Activated B cell treated with CpG ODN at 0.5 μM for 24 hours (primary cell): ENCODE measurements around the gene ADGRG1. TPM values are rescaled to one million over a fixed set of nuclear protein-coding genes. Genes with fewer than 3 reads are reported as not detected.

ENCODE experiments used
- ATAC-seq: fragments of 200-7000 bp; cut with Tn5 transposase; one replicate; pipeline ENCODE4 v1.10.0; 2021; ENCODE audit warnings: low read depth, mild to moderate bottlenecking, moderate library complexity
- CTCF ChIA-PET: fragments of 350-600 bp; sonication (Branson Sonifier 250); formaldehyde crosslinking; loops from one replicate; lab custom pipeline; 2021; ENCODE audit warnings: antibody characterized with exemption; lab: Charles Lee
- POLR2A ChIA-PET: fragments of 350-600 bp; sonication (Branson Sonifier 250); formaldehyde crosslinking; loops from one replicate; lab custom pipeline; 2021; ENCODE audit warnings: antibody characterized with exemption; lab: Charles Lee
- DNase-seq: peaks from one replicate; pipeline ENCODE4 v3.0.0; 2022
- H3K27ac Mint-ChIP-seq: one replicate; pipeline ENCODE4 v1.8.0; 2020; ENCODE audit warnings: mixed read lengths
- H3K27me3 Mint-ChIP-seq: one replicate; pipeline ENCODE4 v1.8.0; 2021; ENCODE audit warnings: mixed read lengths
- H3K36me3 Mint-ChIP-seq: one replicate; pipeline ENCODE4 v1.8.0; 2021; ENCODE audit warnings: low read depth, mixed read lengths
- H3K4me1 Mint-ChIP-seq: one replicate; pipeline ENCODE4 v1.8.0; 2021; ENCODE audit warnings: mixed read lengths
- H3K4me3 Mint-ChIP-seq: one replicate; pipeline ENCODE4 v1.8.0; 2020; ENCODE audit warnings: mild to moderate bottlenecking, mixed read lengths
- H3K9me3 Mint-ChIP-seq: one replicate; pipeline ENCODE4 v1.8.0; 2020; ENCODE audit warnings: mixed read lengths
- intact Hi-C: fragments of 100-400 bp; cut with micrococcal nuclease; formaldehyde crosslinking; loops from one replicate; pipeline ENCODE4 v1.15.1; 2024
- total RNA-seq: library from RNA; stranded (reverse); gene quantifications from 2 replicates; pipeline ENCODE4 v1.2.3, GENCODE V29; 2022
- TF ChIP-seq, protein P1 (sequence below): fragments of 200-600 bp; IDR thresholded peaks from one replicate; pipeline ENCODE4 v1.8.0; 2022; ENCODE audit warnings: antibody characterized with exemption, mild to moderate bottlenecking

ADGRG1 gene
- total RNA-seq, 1 donor from 2014 or later: 0.13 TPM

DNA sequence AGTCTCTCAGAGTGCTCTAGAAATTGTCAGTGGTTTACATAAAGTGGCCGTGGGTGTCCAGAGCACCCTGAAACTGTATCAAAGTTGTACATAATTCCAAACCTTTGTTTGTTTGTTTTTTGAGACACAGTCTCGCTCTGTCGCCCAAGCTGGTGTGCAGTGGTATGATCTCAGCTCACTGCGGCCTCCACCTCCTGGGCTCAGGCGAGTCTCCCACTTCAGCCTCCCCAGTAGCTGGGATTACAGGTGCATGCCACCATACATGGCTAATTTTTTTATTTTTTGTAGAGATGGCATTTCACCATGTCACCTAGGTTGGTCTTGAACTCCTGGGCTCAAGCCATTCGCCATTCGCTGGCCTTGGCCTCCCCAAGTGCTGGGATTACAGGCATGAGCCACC, 24.3 kb upstream of the ADGRG1 start:
- peaks cover 12% of the 10 kb centered on the region for H3K4me1 Mint-ChIP-seq
- peaks cover 14% of the 10 kb centered on the region for H3K27me3 Mint-ChIP-seq
- H3K4me3 Mint-ChIP-seq: no peak overlapping the region
- TF ChIP-seq, protein P1, sequence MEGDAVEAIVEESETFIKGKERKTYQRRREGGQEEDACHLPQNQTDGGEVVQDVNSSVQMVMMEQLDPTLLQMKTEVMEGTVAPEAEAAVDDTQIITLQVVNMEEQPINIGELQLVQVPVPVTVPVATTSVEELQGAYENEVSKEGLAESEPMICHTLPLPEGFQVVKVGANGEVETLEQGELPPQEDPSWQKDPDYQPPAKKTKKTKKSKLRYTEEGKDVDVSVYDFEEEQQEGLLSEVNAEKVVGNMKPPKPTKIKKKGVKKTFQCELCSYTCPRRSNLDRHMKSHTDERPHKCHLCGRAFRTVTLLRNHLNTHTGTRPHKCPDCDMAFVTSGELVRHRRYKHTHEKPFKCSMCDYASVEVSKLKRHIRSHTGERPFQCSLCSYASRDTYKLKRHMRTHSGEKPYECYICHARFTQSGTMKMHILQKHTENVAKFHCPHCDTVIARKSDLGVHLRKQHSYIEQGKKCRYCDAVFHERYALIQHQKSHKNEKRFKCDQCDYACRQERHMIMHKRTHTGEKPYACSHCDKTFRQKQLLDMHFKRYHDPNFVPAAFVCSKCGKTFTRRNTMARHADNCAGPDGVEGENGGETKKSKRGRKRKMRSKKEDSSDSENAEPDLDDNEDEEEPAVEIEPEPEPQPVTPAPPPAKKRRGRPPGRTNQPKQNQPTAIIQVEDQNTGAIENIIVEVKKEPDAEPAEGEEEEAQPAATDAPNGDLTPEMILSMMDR: no peak
- ChIA-PET POLR2A (no interaction called here), CTCF (no interaction called here)
- no peak overlapping the region for H3K27ac Mint-ChIP-seq
- H3K9me3 Mint-ChIP-seq: no peaks in the 10 kb centered on the region
- DNase-seq (no peak), ATAC-seq (no peak)
- intact Hi-C loops: no loop called here
- no peaks in the 10 kb centered on the region for H3K36me3 Mint-ChIP-seq

DNA sequence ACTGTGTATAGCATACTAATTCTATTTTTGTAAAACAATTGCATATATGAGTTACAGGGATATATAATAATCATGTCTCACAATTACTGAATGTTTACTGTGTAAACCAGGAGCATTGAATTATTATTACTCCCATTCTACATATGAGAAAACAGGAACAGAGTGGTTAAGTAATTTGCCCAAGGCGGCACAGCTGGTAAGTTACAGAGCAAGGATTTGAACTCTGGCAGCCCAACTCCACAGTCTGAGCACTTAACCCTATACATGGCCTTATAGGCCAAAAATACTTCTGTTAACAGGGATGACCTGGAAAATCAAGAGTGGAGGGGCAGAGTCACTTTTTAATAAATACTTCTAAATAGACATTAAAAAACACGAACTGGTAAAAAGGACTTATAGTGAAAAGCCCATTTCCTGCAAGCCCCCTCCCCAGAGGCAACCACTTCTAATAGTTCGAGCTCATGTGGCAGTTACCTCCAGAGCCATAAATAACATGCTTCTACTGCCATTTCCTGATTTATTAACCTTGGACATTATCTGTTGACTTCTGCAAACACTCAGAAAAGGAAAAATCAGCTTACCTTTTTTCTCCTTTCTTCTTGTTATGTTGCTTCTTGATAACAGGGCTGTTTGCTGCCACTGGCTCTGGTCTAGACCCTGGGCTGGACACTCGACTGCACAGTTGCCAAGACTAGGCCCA, 22.1 kb upstream of the ADGRG1 start:
- peaks cover 23% of the 10 kb centered on the region for H3K4me1 Mint-ChIP-seq
- ChIA-PET POLR2A (no interaction called here), CTCF (no interaction called here)
- H3K27me3 Mint-ChIP-seq: peaks cover 12% of the 10 kb centered on the region
- ATAC-seq (no peak), DNase-seq (no peak)
- no peaks in the 10 kb centered on the region for H3K36me3 Mint-ChIP-seq
- intact Hi-C loops: no loop called here
- TF ChIP-seq, protein P1: no peak
- no peak overlapping the region for H3K27ac Mint-ChIP-seq
- H3K4me3 Mint-ChIP-seq: no peak overlapping the region
- no peaks in the 10 kb centered on the region for H3K9me3 Mint-ChIP-seq

DNA sequence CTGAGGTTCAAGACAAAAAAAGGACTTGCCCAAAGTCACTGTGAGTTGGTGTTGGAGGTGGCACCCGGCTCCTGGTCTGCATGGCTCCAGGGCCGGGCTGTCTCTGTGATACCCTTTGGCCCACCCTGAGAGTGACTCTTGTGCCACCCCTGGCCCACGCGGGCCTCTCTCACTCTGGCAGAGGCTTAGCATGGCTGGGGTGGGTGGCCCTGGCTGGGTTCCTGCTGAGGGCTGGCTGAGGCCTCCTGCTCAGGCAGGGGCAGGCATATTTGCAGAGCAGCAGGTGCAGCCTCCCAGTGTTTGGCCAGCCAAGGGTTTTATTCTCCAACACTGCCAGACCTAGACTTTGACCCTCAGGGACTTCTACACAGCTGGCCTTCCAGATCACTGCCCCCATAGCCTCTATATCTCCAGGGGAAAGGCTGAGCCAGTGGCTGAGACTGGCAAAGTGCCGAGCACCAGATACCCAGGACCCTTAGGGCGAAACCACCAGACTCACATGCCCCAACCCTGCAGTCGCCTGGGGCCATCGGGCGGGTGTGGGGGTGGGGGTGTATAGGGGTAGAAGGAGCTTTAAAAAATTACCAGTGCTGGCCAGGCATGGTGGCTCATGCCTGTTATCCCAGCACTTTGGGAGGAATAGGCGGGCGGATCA, 21.5 kb upstream of the ADGRG1 start:
- H3K27me3 Mint-ChIP-seq: peaks cover 11% of the 10 kb centered on the region
- H3K4me3 Mint-ChIP-seq: no peak overlapping the region
- ATAC-seq (no peak), DNase-seq (no peak)
- H3K4me1 Mint-ChIP-seq: peaks cover 18% of the 10 kb centered on the region
- TF ChIP-seq, protein P1: no peak
- intact Hi-C loops: no loop called here
- H3K9me3 Mint-ChIP-seq: no peaks in the 10 kb centered on the region
- H3K36me3 Mint-ChIP-seq: no peaks in the 10 kb centered on the region
- ChIA-PET CTCF (no interaction called here), POLR2A (no interaction called here)
- H3K27ac Mint-ChIP-seq: no peak overlapping the region

DNA sequence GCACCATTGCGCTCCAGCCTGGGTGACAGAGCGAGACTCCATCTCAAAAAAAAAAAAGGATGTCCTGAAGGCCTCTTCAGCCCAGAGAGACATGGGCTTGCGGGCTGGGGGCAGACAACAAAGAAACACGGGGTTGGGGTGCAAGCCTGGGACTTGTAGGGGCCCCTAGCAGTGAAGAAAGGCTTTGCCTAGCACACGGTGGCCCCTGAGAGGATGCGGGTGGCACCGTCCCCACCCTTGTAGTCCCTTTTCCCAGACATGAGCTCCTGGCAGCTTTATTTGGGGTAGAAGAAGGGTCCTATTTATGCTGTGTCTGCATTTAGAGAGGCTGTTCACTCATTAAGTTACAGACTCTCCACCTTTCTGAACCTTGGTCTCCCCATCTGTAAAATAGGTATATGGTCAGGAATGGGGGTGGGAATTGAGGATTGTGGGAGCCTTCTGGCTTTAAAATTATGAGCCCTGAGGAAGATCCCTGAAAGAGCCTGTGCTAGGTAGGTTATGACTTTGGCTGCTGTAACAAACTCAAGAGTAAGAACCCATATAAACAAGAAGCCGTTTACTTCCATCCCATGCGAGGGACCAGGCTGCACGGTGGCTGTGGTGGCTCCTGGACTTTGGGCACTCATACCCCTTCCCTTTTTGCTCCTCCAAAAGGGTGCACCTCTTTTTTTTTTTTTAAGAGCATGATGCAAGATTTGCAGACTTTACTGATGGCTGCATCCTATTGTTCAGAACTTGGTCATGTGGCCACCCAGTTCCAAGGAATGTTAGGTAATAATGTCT, 20.6 kb upstream of the ADGRG1 start:
- no peaks in the 10 kb centered on the region for H3K9me3 Mint-ChIP-seq
- TF ChIP-seq, protein P1: no peak
- no peak for ATAC-seq
- intact Hi-C loops: no loop called here
- no peak overlapping the region for H3K27ac Mint-ChIP-seq
- ChIA-PET POLR2A (no interaction called here), CTCF (no interaction called here)
- no peak overlapping the region for H3K4me3 Mint-ChIP-seq
- no peaks in the 10 kb centered on the region for H3K36me3 Mint-ChIP-seq
- H3K27me3 Mint-ChIP-seq: peaks cover 8% of the 10 kb centered on the region
- no peak for DNase-seq
- peaks cover 14% of the 10 kb centered on the region for H3K4me1 Mint-ChIP-seq
